K562 (cell line): ENCODE results near the gene PTPRU. TPM values are rescaled to one million over a fixed set of nuclear protein-coding genes. Genes with fewer than 3 reads are reported as not detected.
A peak's percentile ranks its signal among the peaks of the same experiment; 100 is the strongest.

Experiments
- CBFA2T3 ChIP-seq: fragments of 450-650 bp; IDR thresholded peaks from 2 replicates; pipeline ENCODE4 v1.6.1; 2017
- RAD21 ChIP-seq, 2 experiments: fragments of 250-450 bp in 1 of 2; fragments of 450-650 bp in 1 of 2; sonication (Bioruptor Pico) in 1 of 2; formaldehyde crosslinking in 1 of 2; IDR thresholded peaks in 1 of 2; conservative IDR thresholded peaks in 1 of 2; 2 replicates each; pipeline versions ENCODE4 v1.4.0 to v1.8.0; 2020 to 2022; ENCODE audit warnings: mild to moderate bottlenecking in 2 of 2, moderate library complexity in 1 of 2
- REST ChIP-seq, 2 experiments: fragments of 450-650 bp; formaldehyde crosslinking in 1 of 2; IDR thresholded peaks; 2 replicates each; pipeline versions ENCODE4 v1.4.0 to v1.6.1; 2014 to 2020; ENCODE audit warnings: mild to moderate bottlenecking in 2 of 2, borderline replicate concordance in 1 of 2, low read depth in 1 of 2
- ZNF431 ChIP-seq: sonication (generic); formaldehyde crosslinking; IDR thresholded peaks from 2 replicates; pipeline ENCODE4 v1.8.0; 2022; ENCODE audit warnings: mild to moderate bottlenecking, missing genetic modification reagents
- polyA plus RNA-seq, 8 experiments: library from polyadenylated mRNA; depleted of rRNA in 4 of 8; stranded (reverse) in 5 of 8; unstranded in 3 of 8; fragments of >200 nt; fragmentation: Nextera tagmentation in 2 of 8; fragmentation: Illumina TruSeq in 1 of 8; extraction: Ambion mirVana in 2 of 8; extraction: Trizol in 1 of 8; gene quantifications; 2 replicates each; pipeline versions ENCODE4 v1.2.1 to v1.2.3, GENCODE V29; 2011 to 2014; ENCODE audit warnings: inconsistent platforms in 1 of 8, missing spikeins in 1 of 8
- total RNA-seq, 7 experiments: library from RNA; depleted of rRNA in 6 of 7; stranded (reverse); fragments of >200 nt in 6 of 7; fragmentation: Illumina TruSeq in 2 of 7; extraction: Trizol in 2 of 7; gene quantifications; 2 replicates each; pipeline versions ENCODE4 v1.2.1 to v1.2.3, GENCODE V29; 2011 to 2021; ENCODE audit warnings: low replicate concordance in 1 of 7
- TF ChIP-seq, protein P1 (sequence below): fragments of 250-450 bp; sonication (Bioruptor Pico); IDR thresholded peaks from 2 replicates; pipeline ENCODE4 v1.5.0; 2021
- TF ChIP-seq, protein P2 (sequence below): fragments of 200-400 bp; formaldehyde crosslinking; IDR thresholded peaks from 2 replicates; pipeline ENCODE4 v1.6.1; 2017; ENCODE audit warnings: mild to moderate bottlenecking, low read depth, low read length, moderate library complexity
- TF ChIP-seq, protein P3 (sequence below): fragments of 450-650 bp; formaldehyde crosslinking; IDR thresholded peaks from 2 replicates; pipeline ENCODE4 v1.4.0; 2020; ENCODE audit warnings: mild to moderate bottlenecking, moderate library complexity

PTPRU gene
- total and polyA plus RNA-seq, 9 of the 15 experiments (the other 6 are each of a cell fraction or from before 2014, with no cell fraction given): 0.01 to 2.9 (median 1.0) TPM

DNA sequence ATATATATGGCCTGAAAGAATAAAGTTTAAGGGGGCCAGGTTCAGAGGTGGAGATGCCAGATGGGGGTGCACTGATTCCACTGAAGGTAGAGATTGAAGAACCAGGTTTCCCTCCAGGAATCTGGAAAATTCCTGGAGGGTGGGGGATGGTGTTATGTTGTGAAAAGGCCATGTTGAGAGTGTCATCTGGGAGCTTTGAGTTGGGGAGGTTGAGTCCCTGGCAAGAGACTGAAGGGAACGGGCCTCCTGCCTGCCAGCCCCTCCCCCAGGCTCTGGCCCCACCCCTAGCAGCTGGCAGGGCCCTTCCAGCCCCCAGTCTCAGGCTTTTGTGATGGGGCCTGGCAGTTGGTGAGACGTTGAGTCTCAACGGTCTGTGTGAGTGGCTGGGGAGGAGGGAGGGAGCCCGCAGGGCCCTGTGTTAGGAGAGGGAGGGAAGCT lies 4.1 kb downstream of the PTPRU start (continued):
- TF ChIP-seq REST (IDR thresholded peaks at IDR 0.05; ENCODE audit: borderline replicate concordance) (peak; percentile 40; the same call in 1 of the 2 replicates), REST (CRISPR knock-in tag; IDR thresholded peaks at IDR 0.05; ENCODE audit: low read depth) (no peak), CBFA2T3 (no peak), RAD21 (CRISPR knock-in tag; conservative IDR thresholded peaks at IDR 0.05 in 1 of 2, IDR thresholded peaks at IDR 0.05 in 1 of 2) (peak; percentile 18 to 68; a peak in 2 of 4 replicates), ZNF431 (CRISPR knock-in tag) (no peak)
- TF ChIP-seq, protein P1, sequence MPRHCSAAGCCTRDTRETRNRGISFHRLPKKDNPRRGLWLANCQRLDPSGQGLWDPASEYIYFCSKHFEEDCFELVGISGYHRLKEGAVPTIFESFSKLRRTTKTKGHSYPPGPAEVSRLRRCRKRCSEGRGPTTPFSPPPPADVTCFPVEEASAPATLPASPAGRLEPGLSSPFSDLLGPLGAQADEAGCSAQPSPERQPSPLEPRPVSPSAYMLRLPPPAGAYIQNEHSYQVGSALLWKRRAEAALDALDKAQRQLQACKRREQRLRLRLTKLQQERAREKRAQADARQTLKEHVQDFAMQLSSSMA (CRISPR knock-in tag): no peak
- TF ChIP-seq, protein P2, sequence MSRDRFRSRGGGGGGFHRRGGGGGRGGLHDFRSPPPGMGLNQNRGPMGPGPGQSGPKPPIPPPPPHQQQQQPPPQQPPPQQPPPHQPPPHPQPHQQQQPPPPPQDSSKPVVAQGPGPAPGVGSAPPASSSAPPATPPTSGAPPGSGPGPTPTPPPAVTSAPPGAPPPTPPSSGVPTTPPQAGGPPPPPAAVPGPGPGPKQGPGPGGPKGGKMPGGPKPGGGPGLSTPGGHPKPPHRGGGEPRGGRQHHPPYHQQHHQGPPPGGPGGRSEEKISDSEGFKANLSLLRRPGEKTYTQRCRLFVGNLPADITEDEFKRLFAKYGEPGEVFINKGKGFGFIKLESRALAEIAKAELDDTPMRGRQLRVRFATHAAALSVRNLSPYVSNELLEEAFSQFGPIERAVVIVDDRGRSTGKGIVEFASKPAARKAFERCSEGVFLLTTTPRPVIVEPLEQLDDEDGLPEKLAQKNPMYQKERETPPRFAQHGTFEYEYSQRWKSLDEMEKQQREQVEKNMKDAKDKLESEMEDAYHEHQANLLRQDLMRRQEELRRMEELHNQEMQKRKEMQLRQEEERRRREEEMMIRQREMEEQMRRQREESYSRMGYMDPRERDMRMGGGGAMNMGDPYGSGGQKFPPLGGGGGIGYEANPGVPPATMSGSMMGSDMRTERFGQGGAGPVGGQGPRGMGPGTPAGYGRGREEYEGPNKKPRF: no peak
- TF ChIP-seq, protein P3, sequence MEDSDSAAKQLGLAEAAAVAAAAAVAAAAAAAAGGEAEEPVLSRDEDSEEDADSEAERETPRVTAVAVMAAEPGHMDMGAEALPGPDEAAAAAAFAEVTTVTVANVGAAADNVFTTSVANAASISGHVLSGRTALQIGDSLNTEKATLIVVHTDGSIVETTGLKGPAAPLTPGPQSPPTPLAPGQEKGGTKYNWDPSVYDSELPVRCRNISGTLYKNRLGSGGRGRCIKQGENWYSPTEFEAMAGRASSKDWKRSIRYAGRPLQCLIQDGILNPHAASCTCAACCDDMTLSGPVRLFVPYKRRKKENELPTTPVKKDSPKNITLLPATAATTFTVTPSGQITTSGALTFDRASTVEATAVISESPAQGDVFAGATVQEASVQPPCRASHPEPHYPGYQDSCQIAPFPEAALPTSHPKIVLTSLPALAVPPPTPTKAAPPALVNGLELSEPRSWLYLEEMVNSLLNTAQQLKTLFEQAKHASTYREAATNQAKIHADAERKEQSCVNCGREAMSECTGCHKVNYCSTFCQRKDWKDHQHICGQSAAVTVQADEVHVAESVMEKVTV: no peak
